ENCODE measurements around the gene NR0B2. TPM values are rescaled to one million over a fixed set of nuclear protein-coding genes. Genes with fewer than 3 reads are reported as not detected.
A peak's percentile ranks its signal among the peaks of the same experiment; 100 is the strongest.

The NR0B2 gene, protein sequence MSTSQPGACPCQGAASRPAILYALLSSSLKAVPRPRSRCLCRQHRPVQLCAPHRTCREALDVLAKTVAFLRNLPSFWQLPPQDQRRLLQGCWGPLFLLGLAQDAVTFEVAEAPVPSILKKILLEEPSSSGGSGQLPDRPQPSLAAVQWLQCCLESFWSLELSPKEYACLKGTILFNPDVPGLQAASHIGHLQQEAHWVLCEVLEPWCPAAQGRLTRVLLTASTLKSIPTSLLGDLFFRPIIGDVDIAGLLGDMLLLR
- total RNA-seq (2021) (not detected in 2 replicates), Bru-seq, nascent RNA (not detected), BruChase-seq, experiment 1, labeled RNA remaining after a 2-hour chase (not detected), BruChase-seq, experiment 2, labeled RNA remaining after a 6-hour chase (not detected)
- long read RNA-seq, result 0 reads

DNA sequence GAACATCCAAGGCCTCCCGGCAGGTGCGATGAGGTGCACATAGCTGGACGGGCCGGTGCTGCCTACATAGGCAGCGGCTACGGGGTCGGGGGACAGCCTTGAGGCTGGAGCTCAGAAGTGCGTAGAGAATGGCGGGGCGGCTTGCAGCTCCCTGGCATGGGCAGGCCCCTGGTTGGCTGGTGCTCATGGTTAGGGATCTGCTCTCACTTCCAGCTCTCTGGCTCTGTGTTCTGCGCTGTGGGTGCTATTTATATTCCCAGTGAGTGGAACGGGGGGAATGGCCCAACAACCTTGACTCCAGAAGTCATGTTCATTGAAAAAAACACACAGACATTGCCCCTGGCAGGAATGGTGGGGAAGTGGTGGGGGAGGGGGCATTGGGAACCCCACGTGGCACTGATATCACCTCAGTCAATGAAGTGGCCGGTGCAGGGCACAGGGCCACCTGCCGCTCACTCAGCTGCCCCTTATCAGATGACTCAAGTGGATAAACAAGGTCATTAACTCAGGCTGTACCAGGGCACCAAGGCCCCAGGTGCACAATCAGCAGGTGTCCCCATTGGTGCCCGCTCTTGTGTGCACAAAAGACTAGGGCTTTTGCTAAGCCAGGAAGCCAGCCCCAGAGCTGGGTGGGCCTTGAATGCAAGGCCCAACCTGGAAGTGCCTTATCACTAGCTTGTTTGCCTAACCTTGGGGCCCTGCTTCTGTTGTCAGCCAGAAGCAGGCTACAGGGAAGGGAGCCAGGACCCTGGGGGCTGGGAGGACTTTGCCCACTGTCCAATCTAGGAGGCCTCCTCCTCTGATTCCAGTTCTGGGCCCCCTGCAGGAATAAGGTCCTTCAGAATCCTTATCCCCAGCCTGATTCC lies at the start of gene NR0B2:
NR0B2 (minus strand) TSS at position 222 of the 866 bp plus-strand sequence; CDS start at position 187, 35 bp downstream.
- intact Hi-C loops (cut with micrococcal nuclease; ENCODE audit: unreplicated experiment), result no loop called here
- H4K20me1 ChIP-seq (ENCODE audit: insufficient read depth), result no peaks in the 10 kb centered on the region
- no TSS peak for BruUV-seq (replicated peaks)
- H3K27me3 ChIP-seq (ENCODE audit: insufficient read depth, low read depth), result no peaks in the 10 kb centered on the region
- peaks cover 26% of the 10 kb centered on the region; the same call in 1 of the 2 replicates for H3F3A ChIP-seq (ENCODE audit: insufficient read depth, low read depth)
- TF ChIP-seq, protein P1, sequence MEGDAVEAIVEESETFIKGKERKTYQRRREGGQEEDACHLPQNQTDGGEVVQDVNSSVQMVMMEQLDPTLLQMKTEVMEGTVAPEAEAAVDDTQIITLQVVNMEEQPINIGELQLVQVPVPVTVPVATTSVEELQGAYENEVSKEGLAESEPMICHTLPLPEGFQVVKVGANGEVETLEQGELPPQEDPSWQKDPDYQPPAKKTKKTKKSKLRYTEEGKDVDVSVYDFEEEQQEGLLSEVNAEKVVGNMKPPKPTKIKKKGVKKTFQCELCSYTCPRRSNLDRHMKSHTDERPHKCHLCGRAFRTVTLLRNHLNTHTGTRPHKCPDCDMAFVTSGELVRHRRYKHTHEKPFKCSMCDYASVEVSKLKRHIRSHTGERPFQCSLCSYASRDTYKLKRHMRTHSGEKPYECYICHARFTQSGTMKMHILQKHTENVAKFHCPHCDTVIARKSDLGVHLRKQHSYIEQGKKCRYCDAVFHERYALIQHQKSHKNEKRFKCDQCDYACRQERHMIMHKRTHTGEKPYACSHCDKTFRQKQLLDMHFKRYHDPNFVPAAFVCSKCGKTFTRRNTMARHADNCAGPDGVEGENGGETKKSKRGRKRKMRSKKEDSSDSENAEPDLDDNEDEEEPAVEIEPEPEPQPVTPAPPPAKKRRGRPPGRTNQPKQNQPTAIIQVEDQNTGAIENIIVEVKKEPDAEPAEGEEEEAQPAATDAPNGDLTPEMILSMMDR (conservative IDR thresholded peaks at IDR 0.05), result no peak
- TF ChIP-seq EZH2 (IDR thresholded peaks at IDR 0.05; ENCODE audit: low read depth), result no peak
- H3K9me3 ChIP-seq (ENCODE audit: insufficient read depth, low read depth), result no peaks in the 10 kb centered on the region
- no peaks in the 10 kb centered on the region for H3K9me2 ChIP-seq (ENCODE audit: insufficient read depth)
- peaks cover 11% of the 10 kb centered on the region for H3K4me1 ChIP-seq (replicated peaks; ENCODE audit: insufficient read depth)
- POLR2A ChIA-PET (ENCODE audit: unreplicated experiment), result interaction anchor here (0.7 kb wide), 1 partner anchor 315 kb away, joined by 10 read pairs; no protein-coding TSS in a partner anchor
- no peak within 1 kb of the TSS for H2AFZ ChIP-seq
- peak within 1 kb of the TSS; percentile 44; the same call in 1 of the 2 replicates for H3K27ac ChIP-seq
- H3K4me3 ChIP-seq, result no peak within 1 kb of the TSS
- no peaks in the 10 kb centered on the region for H3K36me3 ChIP-seq (ENCODE audit: low read depth)
- peak; percentile 37 to 84 for DNase-seq
- H3K4me2 ChIP-seq, result peak within 1 kb of the TSS; percentile 19
- CTCF ChIA-PET, result interaction anchor here (0.6 kb wide), 1 partner anchor 405 kb away, joined by 6 read pairs; no protein-coding TSS in a partner anchor
- no peaks in the 10 kb centered on the region for H3K79me2 ChIP-seq (ENCODE audit: low read depth)

DNA sequence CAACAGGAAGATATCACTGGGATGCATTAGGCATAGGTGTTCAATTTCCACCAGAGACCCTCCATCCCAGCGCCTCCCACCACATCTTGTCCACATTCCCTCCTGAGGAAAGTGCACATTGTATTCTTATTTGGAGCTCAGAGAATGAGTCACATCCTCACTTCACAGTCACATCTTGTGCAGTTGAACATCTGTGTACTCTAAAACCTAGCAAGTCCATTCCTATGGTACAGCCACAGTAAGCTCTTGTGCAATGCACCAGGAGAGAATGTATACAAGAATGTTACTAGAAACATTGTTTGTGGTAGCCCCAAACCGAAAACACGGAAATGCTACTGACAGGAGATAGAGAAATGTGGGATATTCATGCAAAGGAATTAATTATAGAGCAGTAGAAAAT lies 48.1 kb upstream of the NR0B2 start:
- BruUV-seq (replicated peaks), result no TSS peak
- no peak overlapping the region for H3K4me3 ChIP-seq
- POLR2A ChIA-PET (ENCODE audit: unreplicated experiment), result interaction anchor here (0.5 to 0.7 kb wide), 5 partner anchors 25 to 431 kb away, joined by 3 to 31 read pairs (median 6); no protein-coding TSS in a partner anchor
- no peaks in the 10 kb centered on the region for H3K9me3 ChIP-seq (ENCODE audit: insufficient read depth, low read depth)
- H2AFZ ChIP-seq, result no peak overlapping the region
- peaks cover 17% of the 10 kb centered on the region; the same call in 1 of the 2 replicates for H3F3A ChIP-seq (ENCODE audit: insufficient read depth, low read depth)
- H3K27ac ChIP-seq, result 0 out of 2 replicates have a peak overlapping the region, but pooled peaks have one; percentile 6
- no peaks in the 10 kb centered on the region for H3K36me3 ChIP-seq (ENCODE audit: low read depth)
- no peaks in the 10 kb centered on the region for H3K27me3 ChIP-seq (ENCODE audit: insufficient read depth, low read depth)
- no peak for TF ChIP-seq EZH2 (IDR thresholded peaks at IDR 0.05; ENCODE audit: low read depth)
- TF ChIP-seq, protein P1 (conservative IDR thresholded peaks at IDR 0.05), result no peak
- H4K20me1 ChIP-seq (ENCODE audit: insufficient read depth), result no peaks in the 10 kb centered on the region
- peaks cover 19% of the 10 kb centered on the region for H3K4me1 ChIP-seq (replicated peaks; ENCODE audit: insufficient read depth)
- CTCF ChIA-PET, result no interaction called here
- peak overlapping the region; percentile 92 for H3K4me2 ChIP-seq
- peak in 1 of 2 experiments; percentile 88 for DNase-seq
- H3K9me2 ChIP-seq (ENCODE audit: insufficient read depth), result no peaks in the 10 kb centered on the region
- intact Hi-C loops (cut with micrococcal nuclease; ENCODE audit: unreplicated experiment), result no loop called here
- H3K79me2 ChIP-seq (ENCODE audit: low read depth), result peaks cover 25% of the 10 kb centered on the region

DNA sequence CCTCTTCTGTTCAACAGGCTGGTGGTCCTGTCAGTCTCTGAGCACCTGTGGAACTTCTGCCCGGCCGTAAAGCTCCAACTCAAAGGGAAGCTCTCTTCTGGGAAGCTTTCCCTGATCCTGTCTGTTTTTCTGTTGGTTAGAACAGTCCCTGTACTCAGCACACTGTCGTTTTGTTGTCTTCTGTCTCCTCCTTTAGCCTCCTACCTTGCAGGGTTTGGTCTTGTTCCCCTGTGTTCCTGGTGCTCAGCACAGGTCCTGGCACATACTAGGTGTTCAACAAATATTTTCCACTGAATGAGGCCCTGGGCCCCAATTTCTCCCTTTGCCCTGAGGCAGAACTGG lies 46.8 kb upstream of the NR0B2 start:
- H3F3A ChIP-seq (ENCODE audit: insufficient read depth, low read depth), result peaks cover 17% of the 10 kb centered on the region; the same call in 1 of the 2 replicates
- H3K27me3 ChIP-seq (ENCODE audit: insufficient read depth, low read depth), result no peaks in the 10 kb centered on the region
- peaks cover 25% of the 10 kb centered on the region for H3K79me2 ChIP-seq (ENCODE audit: low read depth)
- H4K20me1 ChIP-seq (ENCODE audit: insufficient read depth), result no peaks in the 10 kb centered on the region
- peak overlapping the region; percentile 81 for H3K4me3 ChIP-seq
- no peaks in the 10 kb centered on the region for H3K9me2 ChIP-seq (ENCODE audit: insufficient read depth)
- no peaks in the 10 kb centered on the region for H3K36me3 ChIP-seq (ENCODE audit: low read depth)
- H3K9me3 ChIP-seq (ENCODE audit: insufficient read depth, low read depth), result no peaks in the 10 kb centered on the region
- H3K27ac ChIP-seq, result no peak overlapping the region
- DNase-seq, result no peak
- BruUV-seq (replicated peaks), result TSS peak; percentile 76
- H3K4me2 ChIP-seq, result peak overlapping the region; percentile 92
- H3K4me1 ChIP-seq (replicated peaks; ENCODE audit: insufficient read depth), result peaks cover 19% of the 10 kb centered on the region
- peak overlapping the region; percentile 82 for H2AFZ ChIP-seq
- TF ChIP-seq, protein P1 (conservative IDR thresholded peaks at IDR 0.05), result no peak
- no peak for TF ChIP-seq EZH2 (IDR thresholded peaks at IDR 0.05; ENCODE audit: low read depth)
- intact Hi-C loops (cut with micrococcal nuclease; ENCODE audit: unreplicated experiment), result no loop called here
- ChIA-PET CTCF (interaction anchor here (0.6 kb wide), 2 partner anchors 48 to 149 kb away, joined by 3 to 5 read pairs; no protein-coding TSS in a partner anchor), POLR2A (ENCODE audit: unreplicated experiment) (no interaction called here)

Data from PC-9 (cell line).